Spleen (tissue), 11 donors: ENCODE results near the gene OR10D3. TPM values are rescaled to one million over a fixed set of nuclear protein-coding genes. Genes with fewer than 3 reads are reported as not detected.

Source experiments
- DNase-seq: peaks from one replicate; pipeline ENCODE4 v3.0.0-alpha.2; 2020
- H3K27ac ChIP-seq, 8 donors: fragments of 200-600 bp; sonication (generic) in 7 of 8; 1 replicate in 4 of 8; 2 replicates in 4 of 8; pipeline versions ENCODE4 v1.5.0 to v1.8.0; 2016 to 2021; ENCODE audit warnings: inconsistent platforms in 4 of 8, mild to moderate bottlenecking in 4 of 8, moderate library complexity in 1 of 8
- H3K27me3 ChIP-seq, 7 donors: fragments of 200-600 bp; sonication (generic) in 6 of 7; replicated peaks in 1 of 7; 1 replicate in 4 of 7; 2 replicates in 3 of 7; pipeline versions ENCODE4 v1.5.0 to v1.8.0; 2016 to 2021; ENCODE audit warnings: inconsistent platforms in 3 of 7, mild to moderate bottlenecking in 1 of 7
- H3K36me3 ChIP-seq, 6 donors: fragments of 200-600 bp; sonication (generic) in 5 of 6; 1 replicate in 4 of 6; 2 replicates in 2 of 6; pipeline versions ENCODE4 v1.5.0 to v1.8.0; 2016 to 2021; ENCODE audit warnings: inconsistent platforms in 2 of 6
- H3K4me1 ChIP-seq, 6 donors: fragments of 200-600 bp; sonication (generic) in 5 of 6; 1 replicate in 3 of 6; 2 replicates in 3 of 6; pipeline versions ENCODE4 v1.5.0 to v1.8.0; 2016 to 2021; ENCODE audit warnings: inconsistent platforms in 3 of 6
- H3K4me3 ChIP-seq, 8 donors: fragments of 200-600 bp; sonication (generic) in 7 of 8; 1 replicate in 4 of 8; 2 replicates in 4 of 8; pipeline versions ENCODE4 v1.5.0 to v1.8.0; 2016 to 2021; ENCODE audit warnings: inconsistent platforms in 4 of 8, mild to moderate bottlenecking in 4 of 8, moderate library complexity in 2 of 8
- H3K9me3 ChIP-seq, 8 donors: fragments of 200-600 bp; sonication (generic) in 7 of 8; 1 replicate in 4 of 8; 2 replicates in 4 of 8; pipeline versions ENCODE4 v1.5.0 to v1.8.0; 2016 to 2021; ENCODE audit warnings: inconsistent platforms in 4 of 8
- CTCF ChIP-seq, 11 experiments: fragments of 200-600 bp in 7 of 11; fragments of 450-650 bp in 4 of 11; sonication (generic) in 4 of 11; IDR thresholded peaks in 8 of 11; conservative IDR thresholded peaks in 3 of 11; 1 replicate in 7 of 11; 2 replicates in 4 of 11; pipeline versions ENCODE4 v1.4.0 to v1.8.0; 2016 to 2021; ENCODE audit warnings: antibody characterized with exemption in 11 of 11, inconsistent platforms in 4 of 11, mild to moderate bottlenecking in 1 of 11
- POLR2A ChIP-seq, 3 donors: fragments of 450-650 bp; IDR thresholded peaks; one replicate each; pipeline ENCODE4 v1.5.1; 2017; ENCODE audit warnings: antibody characterized with exemption in 3 of 3, mild to moderate bottlenecking in 1 of 3
- POLR2AphosphoS5 ChIP-seq, 3 donors: sonication (generic); formaldehyde crosslinking; IDR thresholded peaks; one replicate each; pipeline ENCODE4 v1.5.1; 2017; ENCODE audit warnings: antibody characterized with exemption in 3 of 3
- WGBS, 5 donors: extraction: QIAGEN DNeasy Blood & Tissue Kit in 3 of 5; methylation state at CpG; one replicate each; pipeline versions ENCODE4 v1.1.5 to v1.1.7; 2013 to 2018; 5-methylcytosine and 5-hydroxymethylcytosine counted together
- intact Hi-C: fragments of 100-400 bp; cut with DNase I; formaldehyde crosslinking; loops from one replicate; pipeline ENCODE4 v1.15.0; 2023; ENCODE audit warnings: low total_unique reads
- polyA plus RNA-seq, 3 donors: library from polyadenylated mRNA; stranded (reverse); fragments of 200-250 nt; gene quantifications; one replicate each; pipeline ENCODE4 v1.2.1, GENCODE V29; 2013
- total RNA-seq, 7 donors: library from RNA; depleted of rRNA in 3 of 7; stranded (reverse); fragments of >200 nt in 3 of 7; fragmentation: NEBNext Ultra II Directional in 4 of 7; extraction: Animal tissue kit (Norgen Biotek cat#: 25700) in 4 of 7; gene quantifications; one replicate each; pipeline versions ENCODE4 v1.1.0 to v1.2.1, GENCODE V29; 2016 to 2021
- donor health status: healthy with polysubstance abuse.
- donor health status: DM: no; HTN: no; CAD: no; lungs with moderate emphysema.
- donor health status: DM: no; HTN: no; CAD: no.
- donor health status: Bipolar disorder and iron deficiency.
- donor health status: healthy.
- donor health status: DM: no; HTN: no; CAD: no.
- donor health status: DM: yes; HTN: yes; CAD: no.

The OR10D3 gene
- total and polyA plus RNA-seq, 10 donors, result not detected

DNA sequence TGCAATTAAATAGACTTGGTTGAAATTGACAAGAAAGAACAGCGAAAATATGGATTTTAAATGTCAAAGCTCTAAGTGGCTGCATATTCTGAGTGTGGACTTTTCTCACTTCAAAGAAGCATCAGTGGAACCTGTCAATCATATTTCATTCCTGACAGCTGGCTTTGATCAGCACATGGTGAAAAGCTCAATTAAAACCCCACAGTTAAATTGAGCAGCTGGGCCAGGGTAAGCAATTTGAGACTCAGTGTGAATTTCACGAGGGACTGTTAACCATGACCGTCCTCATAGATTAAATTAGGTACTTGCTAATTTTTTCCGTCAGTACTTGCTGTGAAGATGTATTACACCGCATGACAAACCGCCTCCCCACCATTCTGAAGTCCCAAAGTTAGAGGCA lies 11.0 kb upstream of the OR10D3 start:
- DNase-seq, result no peak
- H3K4me3 ChIP-seq, result no peak overlapping the region
- H3K27ac ChIP-seq, result no peak overlapping the region
- no peaks in the 10 kb centered on the region for H3K27me3 ChIP-seq
- no peaks in the 10 kb centered on the region for H3K9me3 ChIP-seq
- TF ChIP-seq POLR2AphosphoS5 (IDR thresholded peaks at IDR 0.05) (no peak), POLR2A (IDR thresholded peaks at IDR 0.05) (no peak), CTCF (IDR thresholded peaks at IDR 0.05 in 8 of 11, conservative IDR thresholded peaks at IDR 0.05 in 3 of 11) (no peak)
- H3K36me3 ChIP-seq, result no peaks in the 10 kb centered on the region
- no peaks in the 10 kb centered on the region for H3K4me1 ChIP-seq
- intact Hi-C loops, result no loop called here
- WGBS, 5 donors, result 67 to 83% (median 78%) methylated on average over 6 of the region's 6 CpGs

DNA sequence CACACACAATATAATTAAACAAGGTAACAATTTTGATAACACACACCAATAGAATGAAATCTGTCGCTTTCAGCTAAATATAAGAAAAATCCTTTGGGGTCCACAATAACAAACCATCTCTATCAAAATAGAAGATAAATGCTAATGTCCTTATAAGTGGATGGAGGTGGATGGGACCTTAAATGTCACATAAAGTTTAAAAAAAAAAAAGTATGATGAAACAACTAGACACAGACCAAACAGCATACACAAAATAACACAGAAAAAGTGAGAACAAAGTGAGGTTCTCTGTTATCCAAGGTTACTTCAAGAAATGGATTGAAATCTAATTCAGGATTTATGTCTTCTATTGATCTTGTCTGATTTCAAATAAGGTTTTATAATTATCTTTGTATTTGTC lies 10.5 kb upstream of the OR10D3 start:
- DNase-seq, result no peak
- intact Hi-C loops, result no loop called here
- 82 to 97% (median 95%) methylated on average over 1 of the region's 1 CpG for WGBS, 5 donors

DNA sequence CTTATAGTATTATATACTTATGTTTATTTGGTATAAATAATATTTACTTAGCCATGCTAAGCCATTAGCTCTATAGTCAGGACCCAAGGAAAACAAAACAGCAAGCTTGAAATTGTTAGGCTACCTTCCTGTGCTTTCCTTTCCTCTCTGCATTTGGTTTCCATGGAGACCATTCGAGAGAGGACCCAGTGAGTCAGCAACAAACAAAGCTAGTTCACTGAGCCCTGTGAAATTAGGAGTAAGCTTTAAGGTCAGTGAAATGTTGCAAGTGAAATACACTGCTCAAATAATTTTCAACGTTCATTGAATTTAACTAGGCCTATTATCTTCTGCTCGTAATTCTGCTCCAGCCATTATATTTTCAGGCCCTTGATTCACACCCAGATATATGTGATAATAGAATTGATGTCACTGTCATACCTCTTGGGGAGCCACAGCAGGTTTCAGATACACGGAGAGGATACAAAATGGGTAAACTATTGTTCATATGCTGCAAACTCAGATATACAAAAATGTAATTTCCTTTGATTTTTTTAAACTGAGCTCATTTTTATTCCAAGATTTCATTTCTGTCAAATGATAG lies 9.1 kb upstream of the OR10D3 start:
- Histone ChIP-seq H3K36me3 (no peaks in the 10 kb centered on the region), H3K27ac (no peak overlapping the region), H3K4me1 (no peaks in the 10 kb centered on the region), H3K27me3 (no peaks in the 10 kb centered on the region), H3K4me3 (no peak overlapping the region), H3K9me3 (no peaks in the 10 kb centered on the region)
- no peak for DNase-seq
- intact Hi-C loops, result no loop called here
- TF ChIP-seq POLR2A (IDR thresholded peaks at IDR 0.05) (no peak), CTCF (IDR thresholded peaks at IDR 0.05 in 8 of 11, conservative IDR thresholded peaks at IDR 0.05 in 3 of 11) (no peak), POLR2AphosphoS5 (IDR thresholded peaks at IDR 0.05) (no peak)
- 30 to 40% (median 36%) methylated on average over 4 of the region's 4 CpGs for WGBS, 5 donors

More for the DNA sequence above, 10.5 kb upstream of the OR10D3 start:
- Histone ChIP-seq H3K27ac (no peak overlapping the region), H3K4me3 (no peak overlapping the region), H3K36me3 (no peaks in the 10 kb centered on the region), H3K27me3 (no peaks in the 10 kb centered on the region), H3K9me3 (no peaks in the 10 kb centered on the region), H3K4me1 (no peaks in the 10 kb centered on the region)
- no peak for TF ChIP-seq POLR2A (IDR thresholded peaks at IDR 0.05)
- no peak for TF ChIP-seq CTCF (IDR thresholded peaks at IDR 0.05 in 8 of 11, conservative IDR thresholded peaks at IDR 0.05 in 3 of 11)
- no peak for TF ChIP-seq POLR2AphosphoS5 (IDR thresholded peaks at IDR 0.05)

GRCh38 chr11:124176925-124177715 lies 6.0 kb upstream of the OR10D3 start:
- intact Hi-C loops, result no loop called here
- no peak overlapping the region for H3K27ac ChIP-seq
- no peaks in the 10 kb centered on the region for H3K4me1 ChIP-seq
- no peaks in the 10 kb centered on the region for H3K9me3 ChIP-seq
- 41 to 78% (median 59%) methylated on average over 5 of the region's 5 CpGs for whole genome bisulfite sequencing, 5 donors
- no peaks in the 10 kb centered on the region for H3K36me3 ChIP-seq
- H3K27me3 ChIP-seq, result no peaks in the 10 kb centered on the region
- DNase-seq, result no peak
- no peak overlapping the region for H3K4me3 ChIP-seq
- TF ChIP-seq POLR2A (IDR thresholded peaks at IDR 0.05) (no peak), POLR2AphosphoS5 (IDR thresholded peaks at IDR 0.05) (no peak), CTCF (IDR thresholded peaks at IDR 0.05 in 8 of 11, conservative IDR thresholded peaks at IDR 0.05 in 3 of 11) (no peak)
